H1 (cell line): ENCODE data around the gene ENO4. TPM values are rescaled to one million over a fixed set of nuclear protein-coding genes. Genes with fewer than 3 reads are reported as not detected.
A peak's percentile ranks its signal among the peaks of the same experiment; 100 is the strongest.

Experiments used
- BACH1 ChIP-seq: IDR thresholded peaks from 2 replicates; pipeline ENCODE4 v1.6.1; 2012; ENCODE audit warnings: low read length, improper control_type of control experiment
- CBX8 ChIP-seq: fragments of 300-800, 300-1000 bp; sonication (generic); IDR thresholded peaks from 2 replicates; pipeline ENCODE4 v1.7.1; 2016; ENCODE audit warnings: low read depth, low read length, borderline replicate concordance
- CEBPB ChIP-seq: IDR thresholded peaks from 2 replicates; pipeline ENCODE4 v1.6.1; 2012; ENCODE audit warnings: low read depth, low read length
- CHD1 ChIP-seq: IDR thresholded peaks from 2 replicates; pipeline ENCODE4 v1.6.1; 2012; ENCODE audit warnings: low read depth, low read length, improper control_type of control experiment
- CHD2 ChIP-seq: IDR thresholded peaks from 2 replicates; pipeline ENCODE4 v1.6.1; 2012; ENCODE audit warnings: low read length, improper control_type of control experiment
- CREB1 ChIP-seq: IDR thresholded peaks from 2 replicates; pipeline ENCODE4 v1.6.1; 2012; ENCODE audit warnings: inconsistent platforms
- CTBP2 ChIP-seq: IDR thresholded peaks from 2 replicates; pipeline ENCODE4 v1.7.0; 2011; ENCODE audit warnings: borderline replicate concordance, mild to moderate bottlenecking, moderate library complexity, mixed read lengths, low read length; ENCODE audit not compliant: insufficient read depth, insufficient read length
- EP300 ChIP-seq, 2 experiments: IDR thresholded peaks; 1 replicate in 1 of 2; 2 replicates in 1 of 2; pipeline ENCODE4 v1.6.1; 2011 to 2012; ENCODE audit warnings: low read depth in 2 of 2, low read length in 2 of 2, mild to moderate bottlenecking in 2 of 2, borderline replicate concordance in 1 of 2, inconsistent platforms in 1 of 2, moderate library complexity in 1 of 2
- GTF2F1 ChIP-seq: IDR thresholded peaks from 2 replicates; pipeline ENCODE4 v1.6.1; 2012; ENCODE audit warnings: low read depth, low read length, improper control_type of control experiment, borderline replicate concordance
- HDAC6 ChIP-seq: IDR thresholded peaks from one replicate; pipeline ENCODE4 v1.7.1; 2012; ENCODE audit warnings: low read depth, mild to moderate bottlenecking, inconsistent platforms, low read length, moderate library complexity
- NANOG ChIP-seq: IDR thresholded peaks from 2 replicates; pipeline ENCODE4 v1.6.1; 2011; ENCODE audit warnings: low read length, low read depth, mild to moderate bottlenecking, inconsistent platforms; ENCODE audit not compliant: insufficient read depth, poor library complexity, severe bottlenecking
- POLR2AphosphoS5 ChIP-seq: IDR thresholded peaks from 2 replicates; pipeline ENCODE4 v1.6.1; 2011; ENCODE audit warnings: low read depth, low read length
- POU5F1 ChIP-seq: IDR thresholded peaks from 2 replicates; pipeline ENCODE4 v1.6.1; 2011; ENCODE audit warnings: low read depth, mild to moderate bottlenecking, low read length, moderate library complexity
- RAD21 ChIP-seq, 2 experiments: IDR thresholded peaks in 1 of 2; conservative IDR thresholded peaks in 1 of 2; 2 replicates each; pipeline ENCODE4 v1.6.1; 2011; ENCODE audit warnings: low read depth in 2 of 2, low read length in 2 of 2, improper control_type of control experiment in 1 of 2, inconsistent platforms in 1 of 2, mild to moderate bottlenecking in 1 of 2, moderate library complexity in 1 of 2
- SAP30 ChIP-seq: fragments of 300-600 bp; sonication (generic); IDR thresholded peaks from 2 replicates; pipeline ENCODE4 v1.7.1; 2012; ENCODE audit warnings: low read length, moderate library complexity, mild to moderate bottlenecking, inconsistent platforms; ENCODE audit not compliant: insufficient read depth, insufficient replicate concordance
- SIX5 ChIP-seq: IDR thresholded peaks from 2 replicates; pipeline ENCODE4 v1.6.1; 2011; ENCODE audit warnings: mild to moderate bottlenecking, low read depth, low read length
- SP2 ChIP-seq: IDR thresholded peaks from 2 replicates; pipeline ENCODE4 v1.6.1; 2012; ENCODE audit warnings: mild to moderate bottlenecking, low read length, inconsistent platforms
- SP4 ChIP-seq: IDR thresholded peaks from 2 replicates; pipeline ENCODE4 v1.6.1; 2012; ENCODE audit warnings: low read length, inconsistent platforms
- SRF ChIP-seq: IDR thresholded peaks from 2 replicates; pipeline ENCODE4 v1.6.1; 2011; ENCODE audit warnings: mild to moderate bottlenecking, low read depth, low read length, moderate library complexity
- TAF7 ChIP-seq: optimal IDR thresholded peaks from 2 replicates; pipeline ENCODE3; 2011; ENCODE audit warnings: low read depth, mild to moderate bottlenecking, inconsistent platforms, low read length, moderate library complexity, borderline replicate concordance
- YY1 ChIP-seq: IDR thresholded peaks from 2 replicates; pipeline ENCODE4 v1.6.1; 2011; ENCODE audit warnings: low read depth, mild to moderate bottlenecking, low read length
- polyA plus RNA-seq, 7 experiments: library from polyadenylated mRNA; depleted of rRNA in 3 of 7; stranded (reverse) in 5 of 7; unstranded in 2 of 7; fragments of >200 nt in 5 of 7; fragments of 200-250 nt in 2 of 7; gene quantifications; 1 replicate in 5 of 7; 2 replicates in 1 of 7; 4 replicates in 1 of 7; pipeline versions ENCODE4 v1.2.1 to v1.2.3, GENCODE V29; 2011 to 2013; ENCODE audit warnings: missing spikeins in 2 of 7, mixed read lengths in 2 of 7
- total RNA-seq: library from RNA; stranded (reverse); fragmentation: NEBNext Ultra II Directional; extraction: Animal tissue kit (Norgen Biotek cat#: 25700); gene quantifications from 2 replicates; pipeline ENCODE4 v1.2.1, GENCODE V29; 2021
- TF ChIP-seq, protein P1 (sequence below): IDR thresholded peaks from 2 replicates; pipeline ENCODE4 v1.6.1; 2012; ENCODE audit warnings: inconsistent platforms
- TF ChIP-seq, protein P2 (sequence below): IDR thresholded peaks from 2 replicates; pipeline ENCODE4 v1.6.1; 2012; ENCODE audit warnings: low read length, inconsistent platforms
- TF ChIP-seq, protein P3 (sequence below): IDR thresholded peaks from 2 replicates; pipeline ENCODE4 v1.6.1; 2012; ENCODE audit warnings: inconsistent platforms

The ENO4 gene
- total and polyA plus RNA-seq, 2 of the 8 experiments (the other 6 are each of a cell fraction or from before 2014, with no cell fraction given): 0.77 TPM; not detected in 1

DNA sequence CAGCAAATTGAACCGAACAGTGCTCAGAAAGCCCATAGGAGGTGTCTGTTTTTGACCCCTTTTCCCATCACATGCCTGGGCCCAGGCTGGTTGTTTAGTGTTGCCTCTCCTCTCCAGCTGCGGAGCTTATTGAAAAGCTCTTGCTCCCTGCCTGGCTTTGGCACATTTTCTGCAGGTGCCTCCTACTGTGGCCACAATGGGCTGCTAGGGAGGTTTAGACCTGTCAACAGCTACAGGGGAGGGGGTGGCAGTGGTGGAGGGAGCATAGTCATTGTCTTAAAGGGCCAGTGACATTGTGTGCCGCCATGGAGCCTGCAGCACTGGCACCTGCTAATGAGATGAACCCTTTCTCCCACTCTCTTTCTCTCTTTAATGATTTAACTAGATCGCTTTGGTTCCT is 13.2 kb upstream of the ENO4 start (continued):
- peak; percentile 97 for TF ChIP-seq CTBP2
- no peak for TF ChIP-seq SP2
- TF ChIP-seq, protein P1, sequence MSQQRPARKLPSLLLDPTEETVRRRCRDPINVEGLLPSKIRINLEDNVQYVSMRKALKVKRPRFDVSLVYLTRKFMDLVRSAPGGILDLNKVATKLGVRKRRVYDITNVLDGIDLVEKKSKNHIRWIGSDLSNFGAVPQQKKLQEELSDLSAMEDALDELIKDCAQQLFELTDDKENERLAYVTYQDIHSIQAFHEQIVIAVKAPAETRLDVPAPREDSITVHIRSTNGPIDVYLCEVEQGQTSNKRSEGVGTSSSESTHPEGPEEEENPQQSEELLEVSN: no peak
- no peak for TF ChIP-seq CHD1
- TF ChIP-seq SRF: no peak
- TF ChIP-seq, protein P2, sequence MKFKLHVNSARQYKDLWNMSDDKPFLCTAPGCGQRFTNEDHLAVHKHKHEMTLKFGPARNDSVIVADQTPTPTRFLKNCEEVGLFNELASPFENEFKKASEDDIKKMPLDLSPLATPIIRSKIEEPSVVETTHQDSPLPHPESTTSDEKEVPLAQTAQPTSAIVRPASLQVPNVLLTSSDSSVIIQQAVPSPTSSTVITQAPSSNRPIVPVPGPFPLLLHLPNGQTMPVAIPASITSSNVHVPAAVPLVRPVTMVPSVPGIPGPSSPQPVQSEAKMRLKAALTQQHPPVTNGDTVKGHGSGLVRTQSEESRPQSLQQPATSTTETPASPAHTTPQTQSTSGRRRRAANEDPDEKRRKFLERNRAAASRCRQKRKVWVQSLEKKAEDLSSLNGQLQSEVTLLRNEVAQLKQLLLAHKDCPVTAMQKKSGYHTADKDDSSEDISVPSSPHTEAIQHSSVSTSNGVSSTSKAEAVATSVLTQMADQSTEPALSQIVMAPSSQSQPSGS: no peak; the same call in 1 of the 2 replicates
- TF ChIP-seq CHD2: no peak
- TF ChIP-seq GTF2F1: no peak
- peak; percentile 42; the same call in 1 of the 2 replicates for TF ChIP-seq CREB1
- TF ChIP-seq HDAC6: no peak
- peak; percentile 77 for TF ChIP-seq NANOG
- TF ChIP-seq YY1: peak; percentile 54; the same call in 1 of the 2 replicates
- TF ChIP-seq CEBPB: no peak
- no peak for TF ChIP-seq TAF7
- no peak for TF ChIP-seq POU5F1
- TF ChIP-seq SIX5: no peak
- TF ChIP-seq, protein P3, sequence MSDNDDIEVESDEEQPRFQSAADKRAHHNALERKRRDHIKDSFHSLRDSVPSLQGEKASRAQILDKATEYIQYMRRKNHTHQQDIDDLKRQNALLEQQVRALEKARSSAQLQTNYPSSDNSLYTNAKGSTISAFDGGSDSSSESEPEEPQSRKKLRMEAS: peak; percentile 79
- TF ChIP-seq SP4: no peak
- no peak for TF ChIP-seq BACH1
- TF ChIP-seq CBX8: no peak
- no peak for TF ChIP-seq SAP30
- peak in 1 of 2 experiments; percentile 44; a peak in 1 of 3 replicates for TF ChIP-seq EP300 (IDR thresholded peaks at IDR 0.05; ENCODE audit: borderline replicate concordance in 1 of 2, low read depth in 2 of 2, low read length in 2 of 2)
- TF ChIP-seq POLR2AphosphoS5: no peak
- TF ChIP-seq RAD21 (IDR thresholded peaks at IDR 0.05 in 1 of 2, conservative IDR thresholded peaks at IDR 0.05 in 1 of 2; ENCODE audit: low read depth in 2 of 2, low read length in 2 of 2): peak; percentile 4 to 27; a peak in 1 of 4 replicates
